ENCODE data around the gene C1QTNF9.

GRCh38 chr13:24328145-24328544, 18.8 kb downstream of the C1QTNF9 start:
- TF ChIP-seq CTCF (optimal IDR thresholded peaks at IDR 0.05 in 1 of 3, IDR thresholded peaks at IDR 0.05 in 1 of 3, conservative IDR thresholded peaks at IDR 0.05 in 1 of 3; ENCODE audit: extremely low read depth in 1 of 3, insufficient read depth in 2 of 3, low read length in 3 of 3) (no peak), EZH2 (IDR thresholded peaks at IDR 0.05; ENCODE audit: low read length) (no peak)
